ENCODE measurements around the gene CARHSP1. TPM values are rescaled to one million over a fixed set of nuclear protein-coding genes. Genes with fewer than 3 reads are reported as not detected.
A peak's percentile ranks its signal among the peaks of the same experiment; 100 is the strongest.
"Not testable (repeated sequence)": the region's sequence is repeated elsewhere in the genome, so short reads cannot be mapped to it uniquely, and the experiment has no call there.

CARHSP1 gene
- total RNA-seq, 1 donor from 2014 or later: 172 TPM

DNA sequence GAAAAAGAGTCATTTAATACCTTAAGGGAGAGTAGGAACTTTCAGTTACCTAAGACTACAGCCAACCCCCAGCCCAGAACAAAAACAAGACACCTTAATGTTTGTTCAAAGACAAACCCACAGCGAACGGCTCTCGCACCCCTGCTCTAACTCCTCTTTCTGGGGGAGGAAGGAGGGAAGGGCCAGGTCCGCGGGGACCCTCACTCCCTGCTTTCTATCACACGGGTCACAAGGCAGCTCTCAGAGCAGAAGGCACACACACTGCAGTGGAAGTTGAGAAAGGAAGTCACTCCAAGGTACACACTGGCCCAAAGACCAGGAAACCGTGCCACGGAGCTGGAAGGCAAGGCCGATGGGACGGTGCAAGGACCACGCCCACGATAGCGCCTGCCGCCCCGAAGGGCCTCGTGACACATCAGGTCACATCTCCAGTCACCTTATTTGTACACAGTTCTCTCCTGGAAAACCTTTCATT lies 23.3 kb upstream of the CARHSP1 start:
- no peak for DNase-seq

GRCh38 chr16:8890549-8890921 lies 21.7 kb upstream of the CARHSP1 start:
- DNase-seq: no peak

GRCh38 chr16:8889893-8890548 lies 21.2 kb upstream of the CARHSP1 start:
- DNase-seq: no peak

GRCh38 chr16:8888951-8889892 lies 20.4 kb upstream of the CARHSP1 start:
- no peak for DNase-seq

DNA sequence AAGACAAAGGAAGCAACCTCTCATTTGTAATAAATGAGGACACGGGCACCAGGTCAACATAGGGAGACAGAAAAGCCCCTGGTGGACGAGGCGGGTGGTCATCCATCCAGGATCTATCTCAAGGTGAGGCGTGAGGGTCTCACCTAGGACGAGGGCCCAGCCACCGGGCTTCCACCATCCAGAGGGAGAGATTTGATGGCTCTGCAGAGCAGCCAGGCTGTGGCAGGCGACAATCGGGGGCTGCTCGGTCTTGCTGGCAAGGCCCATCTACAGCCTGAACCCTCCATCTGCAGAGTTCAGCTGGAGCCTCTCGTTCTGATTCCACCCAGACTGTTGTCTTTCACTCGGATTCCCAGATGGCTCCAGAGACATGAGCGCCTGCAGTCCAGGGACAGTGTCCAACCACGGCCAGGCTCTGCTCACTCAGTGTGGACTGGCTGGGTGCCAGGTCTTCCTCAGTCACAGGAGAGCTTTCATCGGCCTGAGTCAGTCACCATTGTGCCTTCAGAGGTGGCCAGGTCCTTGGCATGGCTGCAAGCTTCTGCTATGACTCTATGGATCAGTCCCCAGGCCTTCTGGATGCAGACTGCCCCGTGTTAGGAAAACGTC lies 19.2 kb upstream of the CARHSP1 start:
- DNase-seq: peak; percentile 24

- DNase-seq: no peak
These were observed 18.6 kb upstream of the CARHSP1 start for GRCh38 chr16:8887431-8887765.

DNA sequence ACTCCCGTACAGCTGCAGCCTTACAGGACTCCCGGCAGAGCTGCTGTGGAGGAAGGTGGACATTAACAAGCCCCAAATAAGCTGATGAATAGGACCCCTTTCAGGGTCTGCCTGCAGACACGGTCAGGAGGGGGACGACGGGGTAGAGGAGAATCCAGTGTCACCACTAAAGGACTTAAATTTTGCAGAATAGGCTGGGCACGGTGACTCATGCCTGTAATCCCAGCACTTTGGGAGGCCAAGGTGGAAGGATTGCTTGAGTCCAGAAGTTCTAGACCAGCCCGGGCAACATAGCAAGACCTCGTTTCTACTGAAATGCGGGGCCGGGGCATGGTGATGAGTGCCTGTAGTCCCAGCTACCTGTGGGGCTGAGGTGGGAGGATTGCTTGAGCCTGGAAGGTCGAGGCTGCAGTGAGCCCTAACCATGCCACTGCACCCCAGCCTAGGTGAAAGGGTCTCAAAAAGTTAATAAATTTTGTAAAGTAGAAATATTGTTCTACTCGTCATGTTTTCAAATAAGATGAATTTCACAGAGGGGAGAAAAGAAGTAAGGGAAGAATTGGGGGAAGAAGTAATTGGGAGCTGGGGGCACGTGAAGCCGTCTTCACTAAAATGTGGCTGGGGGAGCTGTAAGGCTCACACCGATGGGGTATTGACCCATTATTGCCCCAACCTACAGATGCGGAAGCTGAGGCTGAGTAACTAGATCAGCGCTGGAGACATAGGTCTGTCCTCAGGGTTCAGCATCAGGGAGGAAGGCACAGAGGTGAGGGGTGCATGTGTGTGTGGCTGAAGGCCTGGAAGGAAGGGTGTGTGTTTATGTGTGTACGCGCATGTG lies 18.0 kb upstream of the CARHSP1 start:
- no peak for DNase-seq

- DNase-seq: peak; percentile 55
These were observed 17.1 kb upstream of the CARHSP1 start for GRCh38 chr16:8885674-8886592.

DNA sequence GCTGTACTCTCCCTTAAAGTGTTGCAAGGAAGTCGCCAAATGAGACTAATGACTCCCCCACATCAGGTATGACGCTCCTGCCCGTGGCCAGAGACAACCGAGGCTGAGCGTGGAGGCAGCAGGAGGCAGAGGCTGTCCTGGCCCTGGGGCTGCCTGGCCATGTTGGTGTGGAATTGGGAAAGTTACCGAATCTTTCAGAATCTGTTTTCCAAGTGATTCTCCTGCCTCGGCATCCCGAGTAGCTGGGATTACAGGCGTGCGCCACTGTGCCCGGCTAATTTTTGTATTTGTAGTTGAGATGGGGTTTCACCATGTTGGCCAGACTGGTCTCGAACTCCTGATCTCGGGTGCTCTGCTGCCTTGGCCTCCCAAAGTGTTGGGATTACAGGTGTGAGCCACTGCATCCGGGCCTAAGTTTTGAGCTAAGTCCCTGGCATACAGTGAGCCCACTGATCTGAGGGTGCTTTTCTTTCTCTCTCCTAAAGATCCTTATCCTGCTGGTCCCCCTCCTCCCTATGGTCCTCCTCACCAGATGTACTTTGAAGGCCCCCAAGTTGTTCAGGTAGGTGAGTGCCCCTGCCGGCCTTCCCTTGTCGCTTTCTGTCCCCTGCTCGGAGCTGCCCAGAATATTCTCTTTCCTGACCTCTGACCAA lies 14.0 kb upstream of the CARHSP1 start:
- no peak for DNase-seq

DNA sequence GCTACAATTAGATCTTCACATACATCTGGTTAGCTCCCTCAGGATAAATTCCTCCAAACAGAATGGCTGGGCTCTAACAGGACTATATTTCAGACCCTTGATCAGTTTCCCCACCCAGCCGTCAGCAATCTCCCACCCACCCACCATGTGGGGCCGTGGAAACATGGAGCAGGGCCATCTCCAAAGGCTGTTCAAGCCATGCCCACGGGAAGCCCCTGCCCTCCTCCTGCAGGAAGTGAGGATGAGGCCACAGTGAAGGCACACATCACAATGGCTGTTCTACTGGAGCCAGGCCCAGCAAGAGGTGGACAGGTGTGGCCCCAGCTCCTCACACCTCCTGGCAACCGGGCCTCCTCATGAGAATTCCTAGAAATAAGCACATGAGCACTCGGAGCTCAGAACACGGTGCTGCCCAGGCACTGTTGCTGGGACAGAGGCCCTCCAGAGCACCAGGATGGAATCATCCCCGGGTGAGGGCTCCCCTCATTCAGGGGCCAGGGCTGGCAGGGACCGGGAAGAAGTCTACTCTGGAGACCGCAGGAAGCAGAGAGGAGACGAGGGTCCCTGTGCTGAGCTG lies 13.3 kb upstream of the CARHSP1 start, which contains the start of gene LITAFD:
Gene LITAFD (plus strand): TSS at position 311 of the 577 bp plus-strand sequence. CDS start 2,005 bp downstream, outside the sequence.
- DNase-seq: no peak

DNA sequence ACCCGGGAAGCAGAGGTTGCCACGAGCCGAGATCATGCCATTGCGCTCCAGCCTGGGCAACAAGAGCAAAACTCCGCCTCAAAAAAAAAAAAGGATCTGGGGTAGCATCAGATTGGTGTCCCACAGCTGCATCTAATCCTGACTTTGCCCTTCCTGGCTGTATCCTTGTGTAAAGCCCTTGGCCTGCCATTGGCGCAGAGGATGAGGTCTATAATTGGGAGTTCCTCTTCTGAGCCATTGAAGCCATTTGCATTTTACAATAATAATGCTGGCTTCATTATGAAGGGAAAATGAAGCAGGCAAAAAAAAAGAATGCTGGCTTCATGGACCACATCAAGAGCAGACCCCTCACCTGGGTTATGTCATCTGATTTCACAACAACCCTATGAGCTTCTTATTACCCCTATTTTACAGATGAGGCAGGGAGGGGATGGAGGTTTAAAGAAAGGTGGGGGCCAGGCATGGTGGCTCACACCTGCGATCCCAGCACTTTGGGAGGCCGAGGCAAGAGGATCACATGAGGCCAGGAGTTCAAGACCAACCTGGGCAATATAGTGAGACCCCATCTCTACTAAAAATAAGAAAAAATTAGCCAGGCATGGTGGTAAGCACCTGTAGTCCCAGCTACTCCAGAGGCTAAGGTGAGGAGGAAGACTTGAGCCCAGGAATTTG lies 12.2 kb upstream of the CARHSP1 start:
- no peak for DNase-seq

GRCh38 chr16:8878523-8878911 lies 9.7 kb upstream of the CARHSP1 start:
- DNase-seq: no peak

- DNase-seq: no peak
These were observed 9.2 kb upstream of the CARHSP1 start for GRCh38 chr16:8877894-8878522.

DNA sequence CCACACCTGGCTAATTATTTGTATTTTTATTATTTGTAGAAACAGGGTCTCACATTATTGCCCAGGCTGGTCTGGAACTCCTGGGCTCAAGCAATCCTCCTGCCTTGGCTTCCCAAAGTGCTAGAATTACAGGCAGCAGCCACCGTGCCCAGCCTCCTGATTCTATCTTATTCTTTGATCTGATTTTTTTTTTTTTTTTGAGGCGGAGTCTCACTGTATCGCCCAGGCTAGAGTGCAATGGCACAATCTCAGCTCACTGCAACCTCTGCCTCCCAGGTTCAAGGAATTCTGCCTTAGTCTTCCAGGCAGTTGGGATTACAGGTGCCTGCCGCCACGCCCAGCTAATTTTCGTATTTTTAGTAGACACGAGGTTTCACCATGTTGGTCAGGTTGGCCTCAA lies 6.5 kb upstream of the CARHSP1 start:
- DNase-seq: not testable (repeated sequence)

DNA sequence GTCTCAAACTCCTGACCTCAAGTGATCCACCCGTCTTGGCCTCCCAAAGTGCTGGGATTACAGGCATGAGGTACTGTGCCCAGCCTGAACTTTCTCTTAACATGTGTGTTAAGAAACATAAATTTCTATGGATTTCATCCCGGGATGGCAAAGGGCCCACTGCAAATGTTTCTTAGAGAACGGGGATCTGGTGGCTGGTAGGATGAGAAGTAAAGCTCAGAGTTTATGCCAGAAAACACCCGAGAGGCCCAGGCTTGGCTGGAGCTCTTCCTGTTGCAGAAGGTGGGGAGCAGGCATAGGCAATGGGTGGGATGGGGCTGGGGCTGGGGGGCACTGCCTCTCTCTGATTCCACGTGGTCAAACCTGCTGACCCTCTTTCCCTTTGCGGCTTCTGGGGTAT lies 5.6 kb upstream of the CARHSP1 start:
- no peak for DNase-seq

DNA sequence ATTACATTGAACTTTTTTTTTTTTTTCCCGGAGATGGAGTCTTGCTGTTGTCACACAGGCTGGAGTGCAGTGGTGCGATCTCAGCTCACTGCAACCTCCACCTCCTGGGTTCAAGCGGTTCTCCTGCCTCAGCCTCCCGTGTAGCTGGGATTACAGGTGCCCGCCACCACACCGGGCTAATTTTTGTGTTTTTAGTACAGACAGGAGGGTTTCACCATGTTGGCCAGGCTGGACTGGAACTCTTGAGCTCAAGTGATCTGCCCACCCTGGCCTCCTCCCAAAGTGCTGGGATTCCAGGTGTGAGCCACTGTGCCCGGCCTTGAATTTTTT lies 5.0 kb upstream of the CARHSP1 start:
- DNase-seq: not testable (repeated sequence)

GRCh38 chr16:8872967-8873865 lies 4.4 kb upstream of the CARHSP1 start:
- no peak for DNase-seq

GRCh38 chr16:8872071-8872470 lies 3.3 kb upstream of the CARHSP1 start:
- DNase-seq: no peak

GRCh38 chr16:8869988-8870241 lies 1.1 kb upstream of the CARHSP1 start:
- not testable (repeated sequence) for DNase-seq
